ENCODE data around the gene P2RX5.

P2RX5 gene

GRCh38 chr17:3655766-3656165 is 40.2 kb downstream of the P2RX5 start:
- TF ChIP-seq YY1 (IDR thresholded peaks at IDR 0.05; ENCODE audit: low read depth) (no peak), REST (IDR thresholded peaks at IDR 0.05; ENCODE audit: low read depth) (no peak), CREB1 (IDR thresholded peaks at IDR 0.05; ENCODE audit: low read depth) (no peak), TEAD4 (IDR thresholded peaks at IDR 0.05) (no peak), EGR1 (IDR thresholded peaks at IDR 0.05) (no peak), ZBTB7A (IDR thresholded peaks at IDR 0.05; ENCODE audit: low read depth) (no peak), TAF1 (IDR thresholded peaks at IDR 0.05; ENCODE audit: low read depth) (no peak), TCF12 (IDR thresholded peaks at IDR 0.05; ENCODE audit: low read depth) (no peak), NFIC (IDR thresholded peaks at IDR 0.05) (no peak), USF1 (IDR thresholded peaks at IDR 0.05) (no peak), FOXM1 (IDR thresholded peaks at IDR 0.05; ENCODE audit: borderline replicate concordance, low read depth) (no peak)
- TF ChIP-seq, protein P1, sequence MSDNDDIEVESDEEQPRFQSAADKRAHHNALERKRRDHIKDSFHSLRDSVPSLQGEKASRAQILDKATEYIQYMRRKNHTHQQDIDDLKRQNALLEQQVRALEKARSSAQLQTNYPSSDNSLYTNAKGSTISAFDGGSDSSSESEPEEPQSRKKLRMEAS (IDR thresholded peaks at IDR 0.05) = no peak

DNA sequence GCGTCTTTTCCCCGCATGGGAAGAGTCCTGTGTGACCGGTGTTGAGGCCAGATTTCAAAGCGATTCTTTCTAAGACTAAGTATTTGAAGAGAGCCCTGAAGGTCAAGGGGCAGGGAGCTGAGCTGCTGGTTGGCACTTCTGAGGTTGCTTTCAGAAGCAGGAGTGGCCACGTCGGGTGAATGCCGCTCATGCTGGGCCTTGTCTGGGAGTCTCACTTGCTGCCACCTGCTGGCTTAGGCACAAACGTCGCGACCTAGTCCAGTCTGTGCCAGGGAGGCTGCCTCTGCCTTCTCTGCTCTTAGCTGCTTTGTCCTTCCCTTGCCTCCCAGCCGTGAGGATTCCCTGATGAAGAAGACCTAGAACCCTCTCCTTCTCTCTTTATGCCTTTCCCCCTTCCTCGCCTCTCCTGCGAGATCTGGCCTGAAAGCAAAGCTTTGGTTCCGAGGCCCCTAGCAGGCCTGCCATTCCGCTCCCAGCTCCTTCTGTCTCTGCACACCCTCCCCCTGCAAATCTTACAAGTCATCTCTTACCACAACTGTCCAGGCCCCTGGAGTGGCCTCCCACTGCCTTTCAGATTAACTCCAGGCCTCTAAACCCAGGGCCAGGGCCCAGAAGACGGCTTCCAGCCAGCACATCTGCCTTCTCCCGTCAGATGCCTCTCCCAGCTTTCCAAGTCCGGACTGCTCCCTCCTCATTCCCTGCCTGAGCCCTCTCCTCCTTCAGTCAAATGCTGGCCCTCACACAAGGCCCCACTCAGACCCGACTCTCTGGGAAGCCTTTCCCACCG is 48.0 kb downstream of the P2RX5 start:
- TF ChIP-seq TAF1 (IDR thresholded peaks at IDR 0.05; ENCODE audit: low read depth) (no peak), EGR1 (IDR thresholded peaks at IDR 0.05) (no peak), CREB1 (IDR thresholded peaks at IDR 0.05; ENCODE audit: low read depth) (no peak), TEAD4 (IDR thresholded peaks at IDR 0.05) (no peak), NFIC (IDR thresholded peaks at IDR 0.05) (no peak), ZBTB7A (IDR thresholded peaks at IDR 0.05; ENCODE audit: low read depth) (no peak), RAD21 (IDR thresholded peaks at IDR 0.05; ENCODE audit: low read depth) (no peak), CEBPB (IDR thresholded peaks at IDR 0.05) (no peak), REST (IDR thresholded peaks at IDR 0.05; ENCODE audit: low read depth) (no peak), TCF12 (IDR thresholded peaks at IDR 0.05; ENCODE audit: low read depth) (no peak)

DNA sequence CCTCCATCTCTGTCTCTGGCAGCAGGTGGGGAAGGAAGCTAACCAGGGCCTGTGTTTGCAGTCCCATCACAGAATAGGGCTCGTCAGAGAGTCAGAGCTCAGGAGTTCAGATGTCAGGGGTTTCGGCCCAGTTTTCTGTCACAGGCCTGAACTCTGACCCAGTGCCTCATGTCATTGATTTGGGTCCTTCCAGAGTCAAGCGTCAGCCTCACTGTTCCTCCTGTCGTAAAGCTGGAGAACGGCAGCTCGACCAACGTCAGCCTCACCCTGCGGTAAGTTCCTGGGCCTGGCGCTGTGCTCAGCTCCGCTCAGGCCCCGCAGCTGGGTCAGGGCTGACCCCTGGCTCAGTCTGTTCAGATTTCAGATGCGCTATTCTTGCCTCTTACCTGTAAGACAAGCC is 48.7 kb downstream of the P2RX5 start:
- TF ChIP-seq USF1 (IDR thresholded peaks at IDR 0.05) = no peak
- TF ChIP-seq CEBPB (IDR thresholded peaks at IDR 0.05) = no peak
- TF ChIP-seq TCF12 (IDR thresholded peaks at IDR 0.05; ENCODE audit: low read depth) = no peak
- no peak for TF ChIP-seq EP300 (IDR thresholded peaks at IDR 0.05; ENCODE audit: borderline replicate concordance)
- TF ChIP-seq FOXM1 (IDR thresholded peaks at IDR 0.05; ENCODE audit: borderline replicate concordance, low read depth) = no peak
- no peak for TF ChIP-seq ZBTB7A (IDR thresholded peaks at IDR 0.05; ENCODE audit: low read depth)
- TF ChIP-seq, protein P1 (IDR thresholded peaks at IDR 0.05) = no peak
- no peak for TF ChIP-seq TAF1 (IDR thresholded peaks at IDR 0.05; ENCODE audit: low read depth)
- TF ChIP-seq RAD21 (IDR thresholded peaks at IDR 0.05; ENCODE audit: low read depth) = no peak
- no peak for TF ChIP-seq NFIC (IDR thresholded peaks at IDR 0.05)
- no peak for TF ChIP-seq CREB1 (IDR thresholded peaks at IDR 0.05; ENCODE audit: low read depth)
- no peak for TF ChIP-seq TEAD4 (IDR thresholded peaks at IDR 0.05)
- no peak for TF ChIP-seq EGR1 (IDR thresholded peaks at IDR 0.05)
- TF ChIP-seq YY1 (IDR thresholded peaks at IDR 0.05; ENCODE audit: low read depth) = no peak
- no peak for TF ChIP-seq REST (IDR thresholded peaks at IDR 0.05; ENCODE audit: low read depth)

DNA sequence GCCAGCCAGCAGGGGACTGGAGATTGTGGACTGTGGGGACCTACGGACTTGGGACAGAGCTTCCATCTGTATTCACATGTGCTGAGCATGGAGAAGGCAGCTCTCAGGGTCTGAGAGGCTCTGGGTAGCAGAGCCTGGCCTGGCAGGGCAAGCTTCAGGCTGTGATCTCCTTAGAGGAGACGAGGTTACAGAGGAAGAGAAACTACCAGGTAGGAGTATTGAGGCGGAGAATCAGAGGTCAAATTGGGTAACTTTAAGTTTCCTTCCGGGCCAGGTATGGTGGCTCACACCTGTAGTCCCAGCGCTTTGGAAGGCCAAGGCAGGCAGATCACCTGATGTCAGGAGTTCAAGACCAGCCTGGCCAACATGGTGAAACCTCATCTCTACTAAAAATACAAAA is 50.6 kb downstream of the P2RX5 start:
- TF ChIP-seq TAF1 (IDR thresholded peaks at IDR 0.05; ENCODE audit: low read depth) = no peak
- no peak for TF ChIP-seq TEAD4 (IDR thresholded peaks at IDR 0.05)
- TF ChIP-seq EP300 (IDR thresholded peaks at IDR 0.05; ENCODE audit: borderline replicate concordance) = no peak
- no peak for TF ChIP-seq RAD21 (IDR thresholded peaks at IDR 0.05; ENCODE audit: low read depth)
- TF ChIP-seq, protein P1 (IDR thresholded peaks at IDR 0.05) = no peak
- TF ChIP-seq EGR1 (IDR thresholded peaks at IDR 0.05) = no peak
- TF ChIP-seq ZBTB7A (IDR thresholded peaks at IDR 0.05; ENCODE audit: low read depth) = no peak
- no peak for TF ChIP-seq USF1 (IDR thresholded peaks at IDR 0.05)
- no peak for TF ChIP-seq TCF12 (IDR thresholded peaks at IDR 0.05; ENCODE audit: low read depth)
- TF ChIP-seq FOXM1 (IDR thresholded peaks at IDR 0.05; ENCODE audit: borderline replicate concordance, low read depth) = no peak
- TF ChIP-seq CREB1 (IDR thresholded peaks at IDR 0.05; ENCODE audit: low read depth) = no peak
- no peak for TF ChIP-seq NFIC (IDR thresholded peaks at IDR 0.05)
- no peak for TF ChIP-seq REST (IDR thresholded peaks at IDR 0.05; ENCODE audit: low read depth)
- TF ChIP-seq YY1 (IDR thresholded peaks at IDR 0.05; ENCODE audit: low read depth) = no peak
- TF ChIP-seq CEBPB (IDR thresholded peaks at IDR 0.05) = no peak
